GM12891 (cell line): Measurements from ENCODE around the gene AHSG.

Experiments used
- POLR2A ChIP-seq: IDR thresholded peaks from 2 replicates; pipeline ENCODE4 v1.6.1; 2011; ENCODE audit warnings: low read depth, low read length, control low read depth
- TAF1 ChIP-seq: IDR thresholded peaks from 2 replicates; pipeline ENCODE4 v1.6.1; 2011; ENCODE audit warnings: low read depth, low read length, control low read depth

- TF ChIP-seq TAF1, result no peak
- no peak for TF ChIP-seq POLR2A
Measured at GRCh38 chr3:186651678-186652215, 38.9 kb downstream of the AHSG start.
